Endothelial cell (in vitro differentiated cells): ENCODE measurements around the gene CEMIP. TPM values are rescaled to one million over a fixed set of nuclear protein-coding genes. Genes with fewer than 3 reads are reported as not detected.
A peak's percentile ranks its signal among the peaks of the same experiment; 100 is the strongest.

Source experiments
- DNase-seq: peaks from one replicate; pipeline ENCODE4 v3.0.0; 2021; ENCODE audit warnings: low spot score
- H3K27ac Mint-ChIP-seq: one replicate; pipeline ENCODE4 v1.8.0; 2021; ENCODE audit warnings: mixed read lengths, inconsistent platforms; ENCODE audit not compliant: unreplicated experiment
- H3K27me3 Mint-ChIP-seq: one replicate; pipeline ENCODE4 v1.8.0; 2021; ENCODE audit warnings: mild to moderate bottlenecking, moderate library complexity, mixed read lengths, inconsistent platforms; ENCODE audit not compliant: unreplicated experiment
- H3K36me3 Mint-ChIP-seq: one replicate; pipeline ENCODE4 v1.8.0; 2021; ENCODE audit warnings: mild to moderate bottlenecking, low read depth, mixed read lengths, inconsistent platforms; ENCODE audit not compliant: unreplicated experiment
- H3K4me1 Mint-ChIP-seq: one replicate; pipeline ENCODE4 v1.8.0; 2021; ENCODE audit warnings: mild to moderate bottlenecking, mixed read lengths, inconsistent platforms; ENCODE audit not compliant: unreplicated experiment
- H3K4me3 Mint-ChIP-seq: one replicate; pipeline ENCODE4 v1.8.0; 2021; ENCODE audit warnings: mild to moderate bottlenecking, mixed read lengths, inconsistent platforms; ENCODE audit not compliant: unreplicated experiment
- H3K9me3 Mint-ChIP-seq: one replicate; pipeline ENCODE4 v1.8.0; 2021; ENCODE audit warnings: mixed read lengths, inconsistent platforms; ENCODE audit not compliant: unreplicated experiment
- total RNA-seq: library from RNA; stranded (reverse); fragmentation: NEBNext Ultra II Directional; extraction: Animal tissue kit (Norgen Biotek cat#: 25700); gene quantifications from one replicate; pipeline ENCODE4 v1.2.1, GENCODE V29; 2021; ENCODE audit not compliant: unreplicated experiment
- TF ChIP-seq, protein P1 (sequence below): fragments of 200-600 bp; sonication (generic); IDR thresholded peaks from one replicate; pipeline ENCODE4 v1.5.0; 2021; ENCODE audit warnings: antibody characterized with exemption; ENCODE audit not compliant: unreplicated experiment

Gene CEMIP
- total RNA-seq, 1 donor from 2014 or later: not detected

GRCh38 chr15:80931721-80932512 lies 152.7 kb downstream of the CEMIP start:
- H3K4me3 Mint-ChIP-seq: no peak overlapping the region
- H3K36me3 Mint-ChIP-seq: no peaks in the 10 kb centered on the region
- TF ChIP-seq, protein P1, sequence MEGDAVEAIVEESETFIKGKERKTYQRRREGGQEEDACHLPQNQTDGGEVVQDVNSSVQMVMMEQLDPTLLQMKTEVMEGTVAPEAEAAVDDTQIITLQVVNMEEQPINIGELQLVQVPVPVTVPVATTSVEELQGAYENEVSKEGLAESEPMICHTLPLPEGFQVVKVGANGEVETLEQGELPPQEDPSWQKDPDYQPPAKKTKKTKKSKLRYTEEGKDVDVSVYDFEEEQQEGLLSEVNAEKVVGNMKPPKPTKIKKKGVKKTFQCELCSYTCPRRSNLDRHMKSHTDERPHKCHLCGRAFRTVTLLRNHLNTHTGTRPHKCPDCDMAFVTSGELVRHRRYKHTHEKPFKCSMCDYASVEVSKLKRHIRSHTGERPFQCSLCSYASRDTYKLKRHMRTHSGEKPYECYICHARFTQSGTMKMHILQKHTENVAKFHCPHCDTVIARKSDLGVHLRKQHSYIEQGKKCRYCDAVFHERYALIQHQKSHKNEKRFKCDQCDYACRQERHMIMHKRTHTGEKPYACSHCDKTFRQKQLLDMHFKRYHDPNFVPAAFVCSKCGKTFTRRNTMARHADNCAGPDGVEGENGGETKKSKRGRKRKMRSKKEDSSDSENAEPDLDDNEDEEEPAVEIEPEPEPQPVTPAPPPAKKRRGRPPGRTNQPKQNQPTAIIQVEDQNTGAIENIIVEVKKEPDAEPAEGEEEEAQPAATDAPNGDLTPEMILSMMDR: no peak
- DNase-seq: no peak
- peaks cover 14% of the 10 kb centered on the region for H3K4me1 Mint-ChIP-seq
- H3K27ac Mint-ChIP-seq: no peak overlapping the region
- H3K9me3 Mint-ChIP-seq: no peaks in the 10 kb centered on the region
- peaks cover 5% of the 10 kb centered on the region for H3K27me3 Mint-ChIP-seq

- DNase-seq: no peak
- TF ChIP-seq, protein P1: no peak
- Mint-ChIP-seq H3K4me3 (no peak overlapping the region), H3K9me3 (no peaks in the 10 kb centered on the region), H3K36me3 (peaks cover 2% of the 10 kb centered on the region), H3K4me1 (peaks cover 14% of the 10 kb centered on the region), H3K27ac (no peak overlapping the region), H3K27me3 (peaks cover 5% of the 10 kb centered on the region)
Measured at GRCh38 chr15:80932513-80932815, 153.3 kb downstream of the CEMIP start.

GRCh38 chr15:80932989-80933388 lies 153.8 kb downstream of the CEMIP start:
- Mint-ChIP-seq H3K36me3 (peaks cover 4% of the 10 kb centered on the region), H3K9me3 (no peaks in the 10 kb centered on the region), H3K4me3 (no peak overlapping the region), H3K27ac (no peak overlapping the region), H3K4me1 (peaks cover 14% of the 10 kb centered on the region), H3K27me3 (peaks cover 2% of the 10 kb centered on the region)
- TF ChIP-seq, protein P1: no peak
- DNase-seq: no peak

GRCh38 chr15:80934761-80935221 lies 155.6 kb downstream of the CEMIP start:
- Mint-ChIP-seq H3K27me3 (peaks cover 2% of the 10 kb centered on the region), H3K27ac (peak overlapping the region; percentile 4), H3K9me3 (no peaks in the 10 kb centered on the region), H3K4me1 (peaks cover 14% of the 10 kb centered on the region), H3K4me3 (no peak overlapping the region), H3K36me3 (peaks cover 4% of the 10 kb centered on the region)
- TF ChIP-seq, protein P1: no peak
- DNase-seq: peak; percentile 15

GRCh38 chr15:80936288-80937078 lies 157.3 kb downstream of the CEMIP start:
- Mint-ChIP-seq H3K27me3 (peaks cover 2% of the 10 kb centered on the region), H3K4me3 (no peak overlapping the region), H3K4me1 (peaks cover 14% of the 10 kb centered on the region), H3K9me3 (no peaks in the 10 kb centered on the region), H3K27ac (no peak overlapping the region), H3K36me3 (peaks cover 4% of the 10 kb centered on the region)
- DNase-seq: no peak
- TF ChIP-seq, protein P1: no peak
